Neural cell (in vitro differentiated cells): ENCODE data around the gene PDE6A. TPM values are rescaled to one million over a fixed set of nuclear protein-coding genes. Genes with fewer than 3 reads are reported as not detected.

Source experiments
- H2AFZ ChIP-seq: fragments of 200-600, 300-800 bp; sonication (generic), shearing (Covaris generic); 2 replicates; pipeline ENCODE4 v1.6.0; 2014; ENCODE audit warnings: low read depth, mild to moderate bottlenecking, antibody characterized with exemption, low read length, moderate library complexity
- H3F3A ChIP-seq: fragments of 200-600 bp; shearing (Covaris generic); 2 replicates; pipeline ENCODE4 v1.6.1; 2016; ENCODE audit warnings: mild to moderate bottlenecking, moderate library complexity, mixed read lengths, antibody characterized with exemption, low read length; ENCODE audit not compliant: insufficient read depth, poor library complexity, severe bottlenecking
- H3K27ac ChIP-seq: fragments of 200-600, 300-800 bp; sonication (generic), shearing (Covaris generic); 2 replicates; pipeline ENCODE4 v1.5.1; 2014; ENCODE audit warnings: mild to moderate bottlenecking, low read length, moderate library complexity
- H3K27me3 ChIP-seq: fragments of 300-800, 200-600 bp; sonication (generic), shearing (Covaris generic); 2 replicates; pipeline ENCODE4 v1.6.0; 2014; ENCODE audit warnings: mild to moderate bottlenecking, low read depth, low read length, moderate library complexity; ENCODE audit not compliant: insufficient read depth
- H3K36me3 ChIP-seq: fragments of 300-800, 200-600 bp; sonication (generic), shearing (Covaris generic); 2 replicates; pipeline ENCODE4 v1.5.1; 2014; ENCODE audit warnings: mild to moderate bottlenecking, antibody characterized with exemption, low read length, moderate library complexity; ENCODE audit not compliant: insufficient read depth
- H3K4me2 ChIP-seq: fragments of 300-800, 200-600 bp; sonication (generic), shearing (Covaris generic); 2 replicates; pipeline ENCODE4 v1.6.0; 2014; ENCODE audit warnings: mild to moderate bottlenecking, low read length
- H3K4me3 ChIP-seq: fragments of 300-800, 200-600 bp; sonication (generic), shearing (Covaris generic); 2 replicates; pipeline ENCODE4 v1.5.1; 2014; ENCODE audit warnings: mild to moderate bottlenecking, low read length, moderate library complexity
- H3K79me2 ChIP-seq: fragments of 200-600 bp; shearing (Covaris generic); replicated peaks from 2 replicates; pipeline ENCODE4 v1.6.0; 2014; ENCODE audit warnings: mild to moderate bottlenecking, low read length, moderate library complexity; ENCODE audit not compliant: insufficient read depth
- H3K9ac ChIP-seq: fragments of 300-800, 200-600 bp; sonication (generic), shearing (Covaris generic); 2 replicates; pipeline ENCODE4 v1.6.1; 2016; ENCODE audit warnings: mild to moderate bottlenecking, low read length, mixed read lengths
- H3K9me2 ChIP-seq: fragments of 200-600 bp; shearing (Covaris generic); 2 replicates; pipeline ENCODE4 v1.6.1; 2016; ENCODE audit warnings: mild to moderate bottlenecking, low read length, mixed read lengths; ENCODE audit not compliant: insufficient read depth
- H3K9me3 ChIP-seq: fragments of 200-600, 300-800 bp; sonication (generic), shearing (Covaris generic); 2 replicates; pipeline ENCODE4 v1.6.1; 2016; ENCODE audit warnings: mild to moderate bottlenecking, mixed run types, low read length, moderate library complexity, mixed read lengths
- H4K20me1 ChIP-seq: fragments of 200-600 bp; shearing (Covaris generic); 2 replicates; pipeline ENCODE4 v1.6.1; 2016; ENCODE audit warnings: mild to moderate bottlenecking, mixed run types; ENCODE audit not compliant: insufficient read depth
- CTCF ChIP-seq: fragments of 450-650 bp; IDR thresholded peaks from 2 replicates; pipeline ENCODE4 v1.5.1; 2014; ENCODE audit warnings: antibody characterized with exemption, mild to moderate bottlenecking, moderate library complexity; ENCODE audit not compliant: poor library complexity, severe bottlenecking
- EP300 ChIP-seq: fragments of 450-650 bp; conservative IDR thresholded peaks from 2 replicates; pipeline ENCODE4 v1.6.1; 2014; ENCODE audit warnings: antibody characterized with exemption, mild to moderate bottlenecking, moderate library complexity; ENCODE audit not compliant: poor library complexity, severe bottlenecking
- EZH2 ChIP-seq: fragments of 200-600, 300-800 bp; shearing (Covaris generic), sonication (generic); IDR thresholded peaks from 2 replicates; pipeline ENCODE4 v1.6.1; 2014; ENCODE audit warnings: antibody characterized with exemption, low read length, borderline replicate concordance, mild to moderate bottlenecking; ENCODE audit not compliant: insufficient read depth, poor library complexity, severe bottlenecking
- MXI1 ChIP-seq: fragments of 450-650 bp; conservative IDR thresholded peaks from 2 replicates; pipeline ENCODE4 v1.6.1; 2014; ENCODE audit warnings: antibody characterized with exemption, mild to moderate bottlenecking; ENCODE audit not compliant: poor library complexity, severe bottlenecking
- POLR2AphosphoS5 ChIP-seq: IDR thresholded peaks from 2 replicates; pipeline ENCODE4 v1.6.1; 2012
- RAD21 ChIP-seq: fragments of 450-650 bp; conservative IDR thresholded peaks from 2 replicates; pipeline ENCODE4 v1.6.1; 2014; ENCODE audit warnings: antibody characterized with exemption, mild to moderate bottlenecking, moderate library complexity
- SMC3 ChIP-seq: fragments of 450-650 bp; conservative IDR thresholded peaks from 2 replicates; pipeline ENCODE4 v1.6.1; 2014; ENCODE audit warnings: antibody characterized with exemption, mild to moderate bottlenecking, moderate library complexity; ENCODE audit not compliant: poor library complexity
- TAF1 ChIP-seq: IDR thresholded peaks from 2 replicates; pipeline ENCODE4 v1.6.1; 2012; ENCODE audit warnings: low read depth
- polyA plus RNA-seq: library from polyadenylated mRNA; depleted of rRNA; stranded (reverse); fragments of >200 nt; gene quantifications from 2 replicates; pipeline ENCODE4 v1.2.3, GENCODE V29; 2014
- TF ChIP-seq, protein P1 (sequence below): IDR thresholded peaks from 2 replicates; pipeline ENCODE4 v1.6.1; 2012; ENCODE audit warnings: borderline replicate concordance

Gene PDE6A
- polyA plus RNA-seq, 1 donor from 2014 or later = not detected

DNA sequence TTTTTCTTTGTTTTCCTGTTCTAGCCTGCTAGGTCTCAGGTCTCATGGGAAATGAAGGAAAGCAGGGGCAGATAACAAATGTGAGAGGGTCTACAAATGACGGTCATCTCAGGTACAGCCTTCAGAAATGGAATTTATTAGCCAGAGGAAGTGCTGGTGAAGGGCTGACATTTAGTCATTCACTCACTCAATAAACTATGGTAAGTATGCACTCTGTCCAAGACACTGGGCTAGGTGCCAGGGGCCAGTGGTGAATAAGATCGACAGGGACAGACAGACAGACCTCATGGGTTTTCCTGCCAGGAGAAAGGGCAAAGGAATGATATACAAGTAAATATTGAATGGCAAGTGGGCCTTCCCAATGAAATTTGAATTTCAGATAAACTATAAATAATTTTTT is 6.3 kb downstream of the PDE6A start:
- H2AFZ ChIP-seq = no peak overlapping the region
- no peaks in the 10 kb centered on the region for H3K27me3 ChIP-seq
- no peaks in the 10 kb centered on the region for H4K20me1 ChIP-seq
- H3K9me3 ChIP-seq = no peaks in the 10 kb centered on the region
- H3K4me2 ChIP-seq = no peak overlapping the region
- peak overlapping the region; percentile 27 for H3K4me3 ChIP-seq
- H3K9me2 ChIP-seq = no peaks in the 10 kb centered on the region
- no peaks in the 10 kb centered on the region for H3K79me2 ChIP-seq
- no peak overlapping the region for H3K9ac ChIP-seq
- no peaks in the 10 kb centered on the region for H3F3A ChIP-seq
- peak overlapping the region; percentile 5 for H3K27ac ChIP-seq
- TF ChIP-seq, protein P1, sequence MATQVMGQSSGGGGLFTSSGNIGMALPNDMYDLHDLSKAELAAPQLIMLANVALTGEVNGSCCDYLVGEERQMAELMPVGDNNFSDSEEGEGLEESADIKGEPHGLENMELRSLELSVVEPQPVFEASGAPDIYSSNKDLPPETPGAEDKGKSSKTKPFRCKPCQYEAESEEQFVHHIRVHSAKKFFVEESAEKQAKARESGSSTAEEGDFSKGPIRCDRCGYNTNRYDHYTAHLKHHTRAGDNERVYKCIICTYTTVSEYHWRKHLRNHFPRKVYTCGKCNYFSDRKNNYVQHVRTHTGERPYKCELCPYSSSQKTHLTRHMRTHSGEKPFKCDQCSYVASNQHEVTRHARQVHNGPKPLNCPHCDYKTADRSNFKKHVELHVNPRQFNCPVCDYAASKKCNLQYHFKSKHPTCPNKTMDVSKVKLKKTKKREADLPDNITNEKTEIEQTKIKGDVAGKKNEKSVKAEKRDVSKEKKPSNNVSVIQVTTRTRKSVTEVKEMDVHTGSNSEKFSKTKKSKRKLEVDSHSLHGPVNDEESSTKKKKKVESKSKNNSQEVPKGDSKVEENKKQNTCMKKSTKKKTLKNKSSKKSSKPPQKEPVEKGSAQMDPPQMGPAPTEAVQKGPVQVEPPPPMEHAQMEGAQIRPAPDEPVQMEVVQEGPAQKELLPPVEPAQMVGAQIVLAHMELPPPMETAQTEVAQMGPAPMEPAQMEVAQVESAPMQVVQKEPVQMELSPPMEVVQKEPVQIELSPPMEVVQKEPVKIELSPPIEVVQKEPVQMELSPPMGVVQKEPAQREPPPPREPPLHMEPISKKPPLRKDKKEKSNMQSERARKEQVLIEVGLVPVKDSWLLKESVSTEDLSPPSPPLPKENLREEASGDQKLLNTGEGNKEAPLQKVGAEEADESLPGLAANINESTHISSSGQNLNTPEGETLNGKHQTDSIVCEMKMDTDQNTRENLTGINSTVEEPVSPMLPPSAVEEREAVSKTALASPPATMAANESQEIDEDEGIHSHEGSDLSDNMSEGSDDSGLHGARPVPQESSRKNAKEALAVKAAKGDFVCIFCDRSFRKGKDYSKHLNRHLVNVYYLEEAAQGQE = no peak
- no peak for TF ChIP-seq EZH2
- no peaks in the 10 kb centered on the region for H3K36me3 ChIP-seq

GRCh38 chr5:149937610-149938009 is 7.0 kb downstream of the PDE6A start:
- Histone ChIP-seq H2AFZ (no peak overlapping the region), H3K9me2 (no peaks in the 10 kb centered on the region), H3K9ac (no peak overlapping the region), H3K27me3 (no peaks in the 10 kb centered on the region), H3F3A (no peaks in the 10 kb centered on the region), H3K9me3 (no peaks in the 10 kb centered on the region), H3K27ac (peak overlapping the region; percentile 5), H3K36me3 (no peaks in the 10 kb centered on the region), H3K79me2 (no peaks in the 10 kb centered on the region), H3K4me3 (peak overlapping the region; percentile 27), H4K20me1 (no peaks in the 10 kb centered on the region), H3K4me2 (no peak overlapping the region)
- TF ChIP-seq EP300 = peak; percentile 79
- TF ChIP-seq SMC3 = no peak
- peak; percentile 50 for TF ChIP-seq POLR2AphosphoS5
- TF ChIP-seq CTCF = no peak

DNA sequence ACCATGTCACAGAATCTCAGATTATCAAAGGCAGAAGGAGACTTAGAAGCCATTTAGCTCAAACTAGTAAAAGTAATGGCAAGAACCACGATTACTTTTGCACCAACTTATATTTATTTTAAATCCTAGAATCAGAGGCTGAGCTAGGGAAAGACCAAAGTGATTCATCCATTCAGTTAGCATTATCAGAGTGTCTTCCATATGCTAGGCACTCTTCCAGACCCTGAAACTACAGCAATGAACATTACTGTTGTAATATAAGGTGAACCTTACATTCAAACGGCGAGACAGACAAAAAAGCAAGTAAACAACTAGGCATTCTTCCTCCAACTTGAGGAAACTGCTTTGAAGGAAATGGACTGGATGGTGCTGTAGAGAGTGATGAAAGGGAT is 7.9 kb downstream of the PDE6A start:
- no peak overlapping the region for H2AFZ ChIP-seq

More for the DNA sequence above, 7.9 kb downstream of the PDE6A start:
- H3K79me2 ChIP-seq = no peaks in the 10 kb centered on the region
- no peak overlapping the region for H3K27ac ChIP-seq
- no peak overlapping the region for H3K4me3 ChIP-seq
- H4K20me1 ChIP-seq = no peaks in the 10 kb centered on the region
- H3K36me3 ChIP-seq = no peaks in the 10 kb centered on the region
- H3K4me2 ChIP-seq = no peak overlapping the region
- TF ChIP-seq EZH2 = no peak
- no peak for TF ChIP-seq CTCF
- TF ChIP-seq TAF1 = no peak
- TF ChIP-seq, protein P1 = no peak
- TF ChIP-seq MXI1 = no peak
- no peak for TF ChIP-seq RAD21
- no peak for TF ChIP-seq SMC3
- no peak for TF ChIP-seq EP300
- no peak for TF ChIP-seq POLR2AphosphoS5
- no peaks in the 10 kb centered on the region for H3F3A ChIP-seq
- H3K9me3 ChIP-seq = no peaks in the 10 kb centered on the region
- H3K9ac ChIP-seq = no peak overlapping the region
- no peaks in the 10 kb centered on the region for H3K9me2 ChIP-seq
- H3K27me3 ChIP-seq = no peaks in the 10 kb centered on the region
